Measurements from ENCODE around the gene DLG2. TPM values are rescaled to one million over a fixed set of nuclear protein-coding genes. Genes with fewer than 3 reads are reported as not detected.

DLG2 gene
- total RNA-seq, 2 experiments from 2014 or later, result 2.0 to 2.1 TPM

- H3K9me3 Mint-ChIP-seq, result peaks cover 14% of the 10 kb centered on the region
These were observed 313.4 kb downstream of the DLG2 start for GRCh38 chr11:85313741-85314140.

GRCh38 chr11:85310479-85310878, 316.7 kb downstream of the DLG2 start:
- no peaks in the 10 kb centered on the region for H3K36me3 Mint-ChIP-seq (ENCODE audit: low read depth)

More at GRCh38 chr11:85313741-85314140, 313.4 kb downstream of the DLG2 start:
- Histone ChIP-seq H3K27ac (ENCODE audit: low read depth in 1 of 2, low read length in 2 of 2) (no peak overlapping the region), H3K36me3 (ENCODE audit: insufficient read depth, low read length) (no peaks in the 10 kb centered on the region), H3K9me3 (ENCODE audit: control insufficient read depth in 1 of 2, insufficient read depth in 1 of 2, low read length in 2 of 2) (peaks cover 0 to 4% of the 10 kb centered on the region in 2 experiments), H3K4me1 (ENCODE audit: insufficient read depth, low read length) (no peaks in the 10 kb centered on the region), H3K27me3 (ENCODE audit: control insufficient read depth in 1 of 2, insufficient read depth in 2 of 2, low read length in 2 of 2) (no peaks in the 10 kb centered on the region), H3K4me3 (ENCODE audit: low read length) (no peak overlapping the region)
- Mint-ChIP-seq H3K4me1 (ENCODE audit: low read depth) (no peaks in the 10 kb centered on the region), H3K27me3 (no peaks in the 10 kb centered on the region), H3K36me3 (ENCODE audit: low read depth) (no peaks in the 10 kb centered on the region), H3K4me3 (no peak overlapping the region), H3K27ac (no peak overlapping the region)
- ChIA-PET POLR2A (no interaction called here), CTCF (no interaction called here)
- intact Hi-C loops (cut with DNase I, micrococcal nuclease), result no loop called here
- no peak for ATAC-seq (ENCODE audit: poor library complexity)
- no peak for TF ChIP-seq CTCF (IDR thresholded peaks at IDR 0.05)
- no peak for DNase-seq

GRCh38 chr11:85307366-85307765, 319.8 kb downstream of the DLG2 start:
- no peak overlapping the region for H3K4me3 ChIP-seq (ENCODE audit: low read length)
- no peak overlapping the region for H3K27ac ChIP-seq (ENCODE audit: low read depth in 1 of 2, low read length in 2 of 2)
- H3K27me3 Mint-ChIP-seq, result no peaks in the 10 kb centered on the region
- H3K4me3 Mint-ChIP-seq, result no peak overlapping the region
- CTCF ChIA-PET, result no interaction called here
- H3K27me3 ChIP-seq (ENCODE audit: control insufficient read depth in 1 of 2, insufficient read depth in 2 of 2, low read length in 2 of 2), result no peaks in the 10 kb centered on the region
- H3K9me3 Mint-ChIP-seq, result peaks cover 31% of the 10 kb centered on the region
- no peak overlapping the region for H3K27ac Mint-ChIP-seq
- H3K4me1 ChIP-seq (ENCODE audit: insufficient read depth, low read length), result no peaks in the 10 kb centered on the region
- H3K36me3 ChIP-seq (ENCODE audit: insufficient read depth, low read length), result no peaks in the 10 kb centered on the region
- DNase-seq (no peak), ATAC-seq (ENCODE audit: poor library complexity) (no peak)
- H3K4me1 Mint-ChIP-seq (ENCODE audit: low read depth), result no peaks in the 10 kb centered on the region
- H3K36me3 Mint-ChIP-seq (ENCODE audit: low read depth), result no peaks in the 10 kb centered on the region
- intact Hi-C loops (cut with DNase I, micrococcal nuclease), result no loop called here
- H3K9me3 ChIP-seq (ENCODE audit: control insufficient read depth in 1 of 2, insufficient read depth in 1 of 2, low read length in 2 of 2), result peaks cover 0 to 13% of the 10 kb centered on the region in 2 experiments
- TF ChIP-seq CTCF (IDR thresholded peaks at IDR 0.05), result no peak
- POLR2A ChIA-PET, result no interaction called here

More at GRCh38 chr11:85310479-85310878, 316.7 kb downstream of the DLG2 start:
- no peaks in the 10 kb centered on the region for H3K36me3 ChIP-seq (ENCODE audit: insufficient read depth, low read length)
- no peak overlapping the region for H3K27ac Mint-ChIP-seq
- no peak overlapping the region for H3K4me3 ChIP-seq (ENCODE audit: low read length)
- TF ChIP-seq CTCF (IDR thresholded peaks at IDR 0.05), result no peak
- H3K27me3 Mint-ChIP-seq, result no peaks in the 10 kb centered on the region
- ATAC-seq (ENCODE audit: poor library complexity) (no peak), DNase-seq (no peak)
- CTCF ChIA-PET, result no interaction called here
- no peaks in the 10 kb centered on the region for H3K4me1 ChIP-seq (ENCODE audit: insufficient read depth, low read length)
- intact Hi-C loops (cut with DNase I, micrococcal nuclease), result no loop called here
- no peak overlapping the region for H3K4me3 Mint-ChIP-seq
- H3K9me3 ChIP-seq (ENCODE audit: control insufficient read depth in 1 of 2, insufficient read depth in 1 of 2, low read length in 2 of 2), result peaks cover 0 to 10% of the 10 kb centered on the region in 2 experiments
- POLR2A ChIA-PET, result no interaction called here
- no peaks in the 10 kb centered on the region for H3K27me3 ChIP-seq (ENCODE audit: control insufficient read depth in 1 of 2, insufficient read depth in 2 of 2, low read length in 2 of 2)
- H3K4me1 Mint-ChIP-seq (ENCODE audit: low read depth), result no peaks in the 10 kb centered on the region
- peaks cover 19% of the 10 kb centered on the region for H3K9me3 Mint-ChIP-seq
- H3K27ac ChIP-seq (ENCODE audit: low read depth in 1 of 2, low read length in 2 of 2), result no peak overlapping the region
